ENCODE measurements around the gene UNC5A.

Gene UNC5A

DNA sequence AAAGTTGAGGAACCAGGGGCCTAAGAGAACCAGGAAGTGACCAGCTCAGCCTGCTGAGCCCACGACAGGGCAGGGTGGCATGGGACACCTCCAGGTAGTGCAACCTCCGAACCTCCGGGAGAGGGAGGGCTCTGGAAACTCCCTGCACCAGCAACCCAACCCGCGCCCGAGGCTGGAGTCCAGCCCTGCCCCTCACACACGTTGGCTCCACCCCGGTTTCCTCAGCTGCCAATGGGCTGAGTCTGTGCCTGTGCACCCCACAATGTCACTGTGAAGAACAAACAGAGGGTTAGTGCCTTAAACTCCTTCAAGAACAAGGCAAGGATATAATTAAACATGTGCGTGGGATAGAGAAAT is 17.0 kb upstream of the UNC5A start:
- TF ChIP-seq CSDC2 (CRISPR knock-in tag; IDR thresholded peaks at IDR 0.05) = no peak
- TF ChIP-seq, protein P1, sequence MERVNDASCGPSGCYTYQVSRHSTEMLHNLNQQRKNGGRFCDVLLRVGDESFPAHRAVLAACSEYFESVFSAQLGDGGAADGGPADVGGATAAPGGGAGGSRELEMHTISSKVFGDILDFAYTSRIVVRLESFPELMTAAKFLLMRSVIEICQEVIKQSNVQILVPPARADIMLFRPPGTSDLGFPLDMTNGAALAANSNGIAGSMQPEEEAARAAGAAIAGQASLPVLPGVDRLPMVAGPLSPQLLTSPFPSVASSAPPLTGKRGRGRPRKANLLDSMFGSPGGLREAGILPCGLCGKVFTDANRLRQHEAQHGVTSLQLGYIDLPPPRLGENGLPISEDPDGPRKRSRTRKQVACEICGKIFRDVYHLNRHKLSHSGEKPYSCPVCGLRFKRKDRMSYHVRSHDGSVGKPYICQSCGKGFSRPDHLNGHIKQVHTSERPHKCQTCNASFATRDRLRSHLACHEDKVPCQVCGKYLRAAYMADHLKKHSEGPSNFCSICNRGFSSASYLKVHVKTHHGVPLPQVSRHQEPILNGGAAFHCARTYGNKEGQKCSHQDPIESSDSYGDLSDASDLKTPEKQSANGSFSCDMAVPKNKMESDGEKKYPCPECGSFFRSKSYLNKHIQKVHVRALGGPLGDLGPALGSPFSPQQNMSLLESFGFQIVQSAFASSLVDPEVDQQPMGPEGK (CRISPR knock-in tag; IDR thresholded peaks at IDR 0.05; ENCODE audit: borderline replicate concordance) = no peak
- TF ChIP-seq ZC3H10 (CRISPR knock-in tag; IDR thresholded peaks at IDR 0.05) = no peak
- TF ChIP-seq TCF4 (CRISPR knock-in tag; IDR thresholded peaks at IDR 0.05; ENCODE audit: borderline replicate concordance) = no peak
- ATAC-seq = peak; percentile 70

DNA sequence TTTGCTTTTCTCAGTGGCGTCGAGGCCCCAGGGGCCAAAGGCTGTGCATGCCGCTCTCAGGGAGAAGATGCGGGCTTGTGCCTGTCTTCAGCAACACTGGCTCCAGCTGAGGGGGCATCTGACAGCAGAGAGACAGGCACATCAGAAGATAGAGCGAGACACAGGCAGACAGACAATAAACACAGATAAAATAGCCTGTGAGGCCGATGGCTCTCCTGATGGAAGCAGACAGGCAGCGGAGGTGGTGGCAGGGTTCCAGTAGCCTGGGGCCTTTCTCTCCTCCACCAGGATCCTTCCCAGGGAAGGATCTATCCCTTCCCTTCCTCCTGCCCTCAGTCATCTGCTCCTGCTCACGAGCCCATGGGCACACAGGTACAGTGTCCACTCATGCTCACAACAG is 16.6 kb upstream of the UNC5A start:
- peak; percentile 31 for ATAC-seq
- TF ChIP-seq, protein P2, sequence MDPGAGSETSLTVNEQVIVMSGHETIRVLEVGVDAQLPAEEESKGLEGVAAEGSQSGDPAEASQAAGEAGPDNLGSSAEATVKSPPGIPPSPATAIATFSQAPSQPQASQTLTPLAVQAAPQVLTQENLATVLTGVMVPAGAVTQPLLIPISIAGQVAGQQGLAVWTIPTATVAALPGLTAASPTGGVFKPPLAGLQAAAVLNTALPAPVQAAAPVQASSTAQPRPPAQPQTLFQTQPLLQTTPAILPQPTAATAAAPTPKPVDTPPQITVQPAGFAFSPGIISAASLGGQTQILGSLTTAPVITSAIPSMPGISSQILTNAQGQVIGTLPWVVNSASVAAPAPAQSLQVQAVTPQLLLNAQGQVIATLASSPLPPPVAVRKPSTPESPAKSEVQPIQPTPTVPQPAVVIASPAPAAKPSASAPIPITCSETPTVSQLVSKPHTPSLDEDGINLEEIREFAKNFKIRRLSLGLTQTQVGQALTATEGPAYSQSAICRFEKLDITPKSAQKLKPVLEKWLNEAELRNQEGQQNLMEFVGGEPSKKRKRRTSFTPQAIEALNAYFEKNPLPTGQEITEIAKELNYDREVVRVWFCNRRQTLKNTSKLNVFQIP (CRISPR knock-in tag; IDR thresholded peaks at IDR 0.05; ENCODE audit: borderline replicate concordance, low read depth) = no peak
- TF ChIP-seq TCF4 (CRISPR knock-in tag; IDR thresholded peaks at IDR 0.05; ENCODE audit: borderline replicate concordance) (no peak), PPARA (CRISPR knock-in tag; IDR thresholded peaks at IDR 0.05; ENCODE audit: borderline replicate concordance) (no peak)
- TF ChIP-seq, protein P3, sequence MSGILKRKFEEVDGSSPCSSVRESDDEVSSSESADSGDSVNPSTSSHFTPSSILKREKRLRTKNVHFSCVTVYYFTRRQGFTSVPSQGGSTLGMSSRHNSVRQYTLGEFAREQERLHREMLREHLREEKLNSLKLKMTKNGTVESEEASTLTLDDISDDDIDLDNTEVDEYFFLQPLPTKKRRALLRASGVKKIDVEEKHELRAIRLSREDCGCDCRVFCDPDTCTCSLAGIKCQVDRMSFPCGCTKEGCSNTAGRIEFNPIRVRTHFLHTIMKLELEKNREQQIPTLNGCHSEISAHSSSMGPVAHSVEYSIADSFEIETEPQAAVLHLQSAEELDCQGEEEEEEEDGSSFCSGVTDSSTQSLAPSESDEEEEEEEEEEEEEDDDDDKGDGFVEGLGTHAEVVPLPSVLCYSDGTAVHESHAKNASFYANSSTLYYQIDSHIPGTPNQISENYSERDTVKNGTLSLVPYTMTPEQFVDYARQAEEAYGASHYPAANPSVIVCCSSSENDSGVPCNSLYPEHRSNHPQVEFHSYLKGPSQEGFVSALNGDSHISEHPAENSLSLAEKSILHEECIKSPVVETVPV (CRISPR knock-in tag; IDR thresholded peaks at IDR 0.05) = no peak
- TF ChIP-seq, protein P1 (CRISPR knock-in tag; IDR thresholded peaks at IDR 0.05; ENCODE audit: borderline replicate concordance) = no peak

DNA sequence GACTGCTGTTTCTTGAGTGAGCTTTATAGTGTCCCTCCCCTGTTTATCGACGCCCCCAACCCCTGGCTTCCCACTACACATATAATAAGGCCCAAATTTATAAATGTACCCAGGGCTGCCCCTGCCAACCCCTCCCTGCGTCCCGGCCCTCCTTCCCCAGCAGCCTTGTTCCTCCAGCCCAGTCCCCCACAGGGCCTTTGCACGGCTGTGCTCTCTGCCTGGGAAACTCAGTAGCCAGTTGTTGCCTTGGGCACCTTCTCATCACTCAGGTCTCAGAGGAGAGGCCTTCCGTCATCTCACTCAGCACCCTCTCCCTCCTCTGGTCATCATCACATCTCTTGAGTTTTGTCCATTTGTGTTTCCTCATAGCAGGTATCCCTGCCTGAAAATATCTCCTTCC is 15.8 kb upstream of the UNC5A start:
- ATAC-seq = no peak
- TF ChIP-seq ZFP3 (CRISPR knock-in tag; IDR thresholded peaks at IDR 0.05) (no peak), RARB (CRISPR knock-in tag; IDR thresholded peaks at IDR 0.05) (no peak), ZC3H10 (CRISPR knock-in tag; IDR thresholded peaks at IDR 0.05) (no peak), CSDC2 (CRISPR knock-in tag; IDR thresholded peaks at IDR 0.05) (no peak), TCF4 (CRISPR knock-in tag; IDR thresholded peaks at IDR 0.05; ENCODE audit: borderline replicate concordance) (no peak), BACH2 (CRISPR knock-in tag; IDR thresholded peaks at IDR 0.05; ENCODE audit: borderline replicate concordance) (no peak), ESRRG (CRISPR knock-in tag; IDR thresholded peaks at IDR 0.05) (no peak), SNAI2 (CRISPR knock-in tag; IDR thresholded peaks at IDR 0.05) (no peak), ARNTL (CRISPR knock-in tag; IDR thresholded peaks at IDR 0.05; ENCODE audit: borderline replicate concordance, low read depth) (no peak), ZNF8 (CRISPR knock-in tag; IDR thresholded peaks at IDR 0.05) (no peak), ZFP30 (CRISPR knock-in tag; IDR thresholded peaks at IDR 0.05) (no peak), ZNF565 (CRISPR knock-in tag; conservative IDR thresholded peaks at IDR 0.05; ENCODE audit: low read depth) (no peak), TOX (CRISPR knock-in tag; IDR thresholded peaks at IDR 0.05; ENCODE audit: borderline replicate concordance) (no peak)
- TF ChIP-seq, protein P2 (CRISPR knock-in tag; IDR thresholded peaks at IDR 0.05; ENCODE audit: borderline replicate concordance, low read depth) = no peak
- TF ChIP-seq, protein P4, sequence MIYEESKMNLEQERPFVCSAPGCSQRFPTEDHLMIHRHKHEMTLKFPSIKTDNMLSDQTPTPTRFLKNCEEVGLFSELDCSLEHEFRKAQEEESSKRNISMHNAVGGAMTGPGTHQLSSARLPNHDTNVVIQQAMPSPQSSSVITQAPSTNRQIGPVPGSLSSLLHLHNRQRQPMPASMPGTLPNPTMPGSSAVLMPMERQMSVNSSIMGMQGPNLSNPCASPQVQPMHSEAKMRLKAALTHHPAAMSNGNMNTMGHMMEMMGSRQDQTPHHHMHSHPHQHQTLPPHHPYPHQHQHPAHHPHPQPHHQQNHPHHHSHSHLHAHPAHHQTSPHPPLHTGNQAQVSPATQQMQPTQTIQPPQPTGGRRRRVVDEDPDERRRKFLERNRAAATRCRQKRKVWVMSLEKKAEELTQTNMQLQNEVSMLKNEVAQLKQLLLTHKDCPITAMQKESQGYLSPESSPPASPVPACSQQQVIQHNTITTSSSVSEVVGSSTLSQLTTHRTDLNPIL (CRISPR knock-in tag; IDR thresholded peaks at IDR 0.05; ENCODE audit: low read depth) = no peak
- TF ChIP-seq, protein P1 (CRISPR knock-in tag; IDR thresholded peaks at IDR 0.05; ENCODE audit: borderline replicate concordance) = no peak

Data from SK-N-SH treated with all-trans-retinoic acid at 6 μM for 48 hours (cell line).